Breast epithelium (tissue), 4 donors: ENCODE results near the gene IFNK. TPM values are rescaled to one million over a fixed set of nuclear protein-coding genes. Genes with fewer than 3 reads are reported as not detected.

ENCODE experiments used
- DNase-seq, 2 donors: peaks; one replicate each; pipeline ENCODE4 v3.0.0-alpha.2; 2019; ENCODE audit warnings: low spot score in 2 of 2
- H3K27ac ChIP-seq, 2 donors: fragments of 200-600 bp; sonication (generic) in 1 of 2; one replicate each; pipeline ENCODE4 v1.5.1; 2016 to 2019; ENCODE audit warnings: mild to moderate bottlenecking in 1 of 2
- H3K27me3 ChIP-seq, 2 donors: fragments of 200-600 bp; sonication (generic) in 1 of 2; one replicate each; pipeline versions ENCODE4 v1.5.1 to v1.6.0; 2017 to 2019; ENCODE audit warnings: control low read depth in 1 of 2, mild to moderate bottlenecking in 1 of 2
- H3K36me3 ChIP-seq: fragments of 200-600 bp; one replicate; pipeline ENCODE4 v1.5.1; 2019
- H3K4me1 ChIP-seq, 2 donors: fragments of 200-600 bp; sonication (generic); one replicate each; pipeline ENCODE4 v1.5.1; 2016 to 2019; ENCODE audit warnings: control low read depth in 1 of 2
- H3K4me3 ChIP-seq, 3 donors: fragments of 200-600 bp; sonication (generic); 1 replicate in 2 of 3; 2 replicates in 1 of 3; pipeline ENCODE4 v1.5.1; 2016 to 2019; ENCODE audit warnings: mild to moderate bottlenecking in 3 of 3, moderate library complexity in 2 of 3
- H3K9me3 ChIP-seq, 2 donors: fragments of 200-600 bp; sonication (generic) in 1 of 2; one replicate each; pipeline ENCODE4 v1.5.1; 2016 to 2019; ENCODE audit warnings: control low read depth in 1 of 2
- CTCF ChIP-seq, 3 donors: fragments of 450-650 bp; IDR thresholded peaks; one replicate each; pipeline ENCODE4 v1.5.1; 2016 to 2017; ENCODE audit warnings: antibody characterized with exemption in 3 of 3, mild to moderate bottlenecking in 3 of 3, moderate library complexity in 3 of 3
- POLR2A ChIP-seq: fragments of 450-650 bp; IDR thresholded peaks from one replicate; pipeline ENCODE4 v1.6.1; 2016; ENCODE audit warnings: antibody characterized with exemption, mild to moderate bottlenecking, moderate library complexity
- POLR2AphosphoS5 ChIP-seq, 3 donors: sonication (generic); formaldehyde crosslinking; IDR thresholded peaks; one replicate each; pipeline ENCODE4 v1.6.1; 2017; ENCODE audit warnings: antibody characterized with exemption in 3 of 3
- intact Hi-C: fragments of 100-400 bp; cut with DNase I; formaldehyde crosslinking; loops from one replicate; pipeline ENCODE4 v1.15.1; 2023; ENCODE audit warnings: low total_unique reads
- total RNA-seq, 3 donors: library from RNA; depleted of rRNA; stranded (reverse); fragments of >200 nt; gene quantifications; one replicate each; pipeline ENCODE4 v1.1.0, GENCODE V29; 2016

IFNK gene
- total RNA-seq, 3 donors from 2014 or later: not detected

GRCh38 chr9:27537027-27537435 is 12.9 kb downstream of the IFNK start:
- no peaks in the 10 kb centered on the region for H3K27me3 ChIP-seq
- no peak for DNase-seq
- peaks cover 3 to 26% of the 10 kb centered on the region in 2 donors for H3K4me1 ChIP-seq
- H3K27ac ChIP-seq: peak overlapping the region; percentile 21 to 94
- H3K4me3 ChIP-seq: no peak overlapping the region
- H3K36me3 ChIP-seq: no peaks in the 10 kb centered on the region
- TF ChIP-seq POLR2A (no peak), POLR2AphosphoS5 (IDR thresholded peaks at IDR 0.05) (no peak), CTCF (IDR thresholded peaks at IDR 0.05) (no peak)
- intact Hi-C loops: loop anchor here (5.0 to 10.0 kb wide), 2 partner anchors 92 to 580 kb away; partner anchors contain the start of gene IFT74
- H3K9me3 ChIP-seq: no peaks in the 10 kb centered on the region

- H3K27me3 ChIP-seq: no peaks in the 10 kb centered on the region
- no peak for TF ChIP-seq POLR2AphosphoS5 (IDR thresholded peaks at IDR 0.05)
- no peak for TF ChIP-seq CTCF (IDR thresholded peaks at IDR 0.05)
- TF ChIP-seq POLR2A: no peak
- no peak for DNase-seq
- peaks cover 3 to 32% of the 10 kb centered on the region in 2 donors for H3K4me1 ChIP-seq
- peak overlapping the region; percentile 91 to 94 for H3K27ac ChIP-seq
- H3K36me3 ChIP-seq: no peaks in the 10 kb centered on the region
- intact Hi-C loops: loop anchor here (5.0 to 10.0 kb wide), 2 partner anchors 93 to 580 kb away; partner anchors contain the start of gene IFT74
- H3K9me3 ChIP-seq: no peaks in the 10 kb centered on the region
- H3K4me3 ChIP-seq: no peak overlapping the region
These were observed 13.7 kb downstream of the IFNK start for GRCh38 chr9:27537756-27538155.

- H3K4me1 ChIP-seq: peaks cover 3 to 35% of the 10 kb centered on the region in 2 donors
- H3K27ac ChIP-seq: peak overlapping the region; percentile 91 to 94
- intact Hi-C loops: loop anchor here (5.0 to 10.0 kb wide), 2 partner anchors 94 to 581 kb away; partner anchors contain the start of gene IFT74
- H3K9me3 ChIP-seq: no peaks in the 10 kb centered on the region
- TF ChIP-seq POLR2A: no peak
- no peak for TF ChIP-seq CTCF (IDR thresholded peaks at IDR 0.05)
- no peak for TF ChIP-seq POLR2AphosphoS5 (IDR thresholded peaks at IDR 0.05)
- no peak overlapping the region for H3K4me3 ChIP-seq
- H3K36me3 ChIP-seq: no peaks in the 10 kb centered on the region
- no peak for DNase-seq
- no peaks in the 10 kb centered on the region for H3K27me3 ChIP-seq
These were observed 14.6 kb downstream of the IFNK start for GRCh38 chr9:27538647-27539046.

- peak in 1 of 2 donors; percentile 39 for DNase-seq
- H3K36me3 ChIP-seq: no peaks in the 10 kb centered on the region
- peak overlapping the region in 1 of 3 donors; percentile 12 for H3K4me3 ChIP-seq
- H3K9me3 ChIP-seq: no peaks in the 10 kb centered on the region
- H3K27me3 ChIP-seq: no peaks in the 10 kb centered on the region
- H3K4me1 ChIP-seq: peaks cover 3 to 35% of the 10 kb centered on the region in 2 donors
- TF ChIP-seq POLR2AphosphoS5 (IDR thresholded peaks at IDR 0.05) (peak; percentile 39 to 88 (median 74)), POLR2A (no peak)
- intact Hi-C loops: loop anchor here (5.0 to 10.0 kb wide), 3 partner anchors 95 to 582 kb away; partner anchors contain the start of gene IFT74
- peak overlapping the region; percentile 91 to 94 for H3K27ac ChIP-seq
These were observed 15.7 kb downstream of the IFNK start for GRCh38 chr9:27539479-27540441.

GRCh38 chr9:27540502-27540901 is 16.4 kb downstream of the IFNK start:
- TF ChIP-seq POLR2A: no peak
- TF ChIP-seq POLR2AphosphoS5 (IDR thresholded peaks at IDR 0.05): no peak
- no peak for TF ChIP-seq CTCF (IDR thresholded peaks at IDR 0.05)
- Histone ChIP-seq H3K4me3 (no peak overlapping the region), H3K27ac (peak overlapping the region; percentile 91 to 94), H3K27me3 (no peaks in the 10 kb centered on the region), H3K36me3 (no peaks in the 10 kb centered on the region), H3K9me3 (no peaks in the 10 kb centered on the region), H3K4me1 (peaks cover 3 to 35% of the 10 kb centered on the region in 2 donors)
- no peak for DNase-seq
- intact Hi-C loops: loop anchor here (10.0 kb wide), 1 partner anchor 206 kb away; no protein-coding TSS in a partner anchor
